SK-N-SH (cell line): ENCODE measurements around the gene ATP8B3. TPM values are rescaled to one million over a fixed set of nuclear protein-coding genes. Genes with fewer than 3 reads are reported as not detected.

Source experiments
- CTCF ChIA-PET: fragments of 300-600, 350-600 bp; formaldehyde crosslinking; extraction: SDS; loops from one replicate; lab custom pipeline; 2021; lab: Yijun Ruan, JAX
- POLR2A ChIA-PET: fragments of 350-600 bp; sonication (Branson Sonifier 250); formaldehyde crosslinking; extraction: SDS; loops from one replicate; lab custom pipeline; 2020; ENCODE audit warnings: antibody characterized with exemption, inconsistent platforms; lab: Yijun Ruan, JAX
- DNase-seq: peaks from one replicate; pipeline ENCODE4 v3.0.0; 2012
- H2AFZ ChIP-seq: fragments of 200-600 bp; sonication (generic); 2 replicates; pipeline ENCODE4 v1.8.1; 2016; ENCODE audit warnings: antibody characterized with exemption, mild to moderate bottlenecking, low read depth
- H3F3A ChIP-seq: fragments of 200-600 bp; sonication (generic); replicated peaks from 2 replicates; pipeline ENCODE3; 2016; ENCODE audit warnings: antibody characterized with exemption, mild to moderate bottlenecking; ENCODE audit not compliant: insufficient read depth
- H3K27ac ChIP-seq, 2 experiments: fragments of 200-500 bp in 1 of 2; fragments of 200-600 bp in 1 of 2; sonication (Bioruptor generic) in 1 of 2; sonication (generic), shearing (Covaris generic) in 1 of 2; 2 replicates each; pipeline versions ENCODE4 v1.5.1 to v1.6.1; 2014 to 2016; ENCODE audit warnings: low read depth in 2 of 2, inconsistent platforms in 1 of 2, low read length in 1 of 2, mild to moderate bottlenecking in 1 of 2, mixed read lengths in 1 of 2
- H3K27me3 ChIP-seq: fragments of 200-600 bp; sonication (generic), shearing (Covaris generic); 2 replicates; pipeline ENCODE4 v1.6.1; 2016; ENCODE audit warnings: mixed run types; ENCODE audit not compliant: insufficient read depth
- H3K36me3 ChIP-seq, 2 experiments: fragments of 200-500 bp in 1 of 2; fragments of 200-600 bp in 1 of 2; sonication (Bioruptor generic) in 1 of 2; sonication (generic) in 1 of 2; replicated peaks in 1 of 2; 2 replicates each; pipeline versions ENCODE3 to v1.5.1; 2014 to 2016; ENCODE audit warnings: low read length in 1 of 2, mild to moderate bottlenecking in 1 of 2; ENCODE audit not compliant: insufficient read depth in 2 of 2, control insufficient read depth in 1 of 2
- H3K4me1 ChIP-seq, 2 experiments: fragments of 200-500 bp in 1 of 2; fragments of 200-600 bp in 1 of 2; sonication (Bioruptor generic) in 1 of 2; sonication (generic), shearing (Covaris generic) in 1 of 2; 2 replicates each; pipeline versions ENCODE4 v1.5.1 to v1.6.1; 2014 to 2016; ENCODE audit warnings: low read depth in 1 of 2, low read length in 1 of 2, mixed run types in 1 of 2; ENCODE audit not compliant: insufficient read depth in 2 of 2, control insufficient read depth in 1 of 2
- H3K4me2 ChIP-seq: fragments of 200-600 bp; sonication (generic), shearing (Covaris generic); 2 replicates; pipeline ENCODE4 v1.6.1; 2017; ENCODE audit warnings: mixed run types
- H3K4me3 ChIP-seq, 2 experiments: fragments of 200-500 bp in 1 of 2; fragments of 200-600 bp in 1 of 2; sonication (Bioruptor generic) in 1 of 2; sonication (generic), shearing (Covaris generic) in 1 of 2; 2 replicates each; pipeline versions ENCODE4 v1.5.1 to v1.8.1; 2014 to 2016; ENCODE audit warnings: low read depth in 2 of 2, inconsistent platforms in 1 of 2, low read length in 1 of 2, mild to moderate bottlenecking in 1 of 2, mixed read lengths in 1 of 2, moderate library complexity in 1 of 2
- H3K79me2 ChIP-seq: fragments of 200-600 bp; sonication (generic); 2 replicates; pipeline ENCODE4 v1.8.1; 2017; ENCODE audit warnings: mild to moderate bottlenecking; ENCODE audit not compliant: insufficient read depth
- H3K9ac ChIP-seq: fragments of 200-600 bp; sonication (generic); 2 replicates; pipeline ENCODE4 v1.6.1; 2017; ENCODE audit warnings: mixed run types
- H3K9me2 ChIP-seq: fragments of 200-600 bp; sonication (generic); 2 replicates; pipeline ENCODE4 v1.6.1; 2017; ENCODE audit warnings: mixed run types
- H3K9me3 ChIP-seq: fragments of 200-600 bp; sonication (generic); 2 replicates; pipeline ENCODE4 v1.6.1; 2017; ENCODE audit warnings: mixed run types, mild to moderate bottlenecking, moderate library complexity
- H4K20me1 ChIP-seq: fragments of 200-600 bp; sonication (generic); 2 replicates; pipeline ENCODE4 v1.6.1; 2017; ENCODE audit warnings: mild to moderate bottlenecking, mixed run types; ENCODE audit not compliant: insufficient read depth
- CHD2 ChIP-seq: fragments of 150-350 bp; IDR thresholded peaks from 2 replicates; pipeline ENCODE4 v1.6.1; 2018; ENCODE audit warnings: low read length; ENCODE audit not compliant: partially characterized antibody
- EZH2phosphoT487 ChIP-seq: fragments of 200-600 bp; sonication (generic); IDR thresholded peaks from 2 replicates; pipeline ENCODE4 v1.6.1; 2017; ENCODE audit warnings: low read depth, mixed run types, mild to moderate bottlenecking, antibody characterized with exemption, moderate library complexity, borderline replicate concordance
- FOSL2 ChIP-seq: IDR thresholded peaks from 2 replicates; pipeline ENCODE4 v1.4.0; 2012; ENCODE audit warnings: low read depth, mild to moderate bottlenecking, moderate library complexity, borderline replicate concordance
- FOXJ3 ChIP-seq: sonication (generic); formaldehyde crosslinking; IDR thresholded peaks from 2 replicates; pipeline ENCODE4 v1.5.1; 2020; ENCODE audit warnings: mild to moderate bottlenecking, missing genetic modification reagents
- GATA2 ChIP-seq: sonication (generic); formaldehyde crosslinking; IDR thresholded peaks from 2 replicates; pipeline ENCODE4 v1.5.0; 2020; ENCODE audit warnings: mild to moderate bottlenecking, missing genetic modification reagents
- IRF3 ChIP-seq: fragments of 150-350 bp; IDR thresholded peaks from 2 replicates; pipeline ENCODE4 v1.6.1; 2016; ENCODE audit warnings: mild to moderate bottlenecking, low read depth, low read length
- JUND ChIP-seq: IDR thresholded peaks from 2 replicates; pipeline ENCODE4 v1.4.0; 2012
- MAX ChIP-seq: IDR thresholded peaks from 2 replicates; pipeline ENCODE4 v1.4.0; 2012; ENCODE audit warnings: low read depth
- MEF2A ChIP-seq: IDR thresholded peaks from 2 replicates; pipeline ENCODE4 v1.4.0; 2012; ENCODE audit warnings: low read depth, borderline replicate concordance
- NRF1 ChIP-seq: IDR thresholded peaks from 2 replicates; pipeline ENCODE4 v1.6.1; 2012; ENCODE audit warnings: low read depth, mild to moderate bottlenecking, low read length
- PBX3 ChIP-seq: IDR thresholded peaks from 2 replicates; pipeline ENCODE4; 2012
- POLR2AphosphoS5 ChIP-seq: IDR thresholded peaks from 2 replicates; pipeline ENCODE4 v1.6.1; 2012; ENCODE audit warnings: low read depth, low read length
- RAD21 ChIP-seq: IDR thresholded peaks from 2 replicates; pipeline ENCODE4 v1.6.1; 2012; ENCODE audit warnings: mild to moderate bottlenecking, low read length
- RCOR1 ChIP-seq: fragments of 150-350 bp; IDR thresholded peaks from 2 replicates; pipeline ENCODE4 v1.6.1; 2017; ENCODE audit warnings: antibody characterized with exemption, low read length
- REST ChIP-seq: IDR thresholded peaks from 2 replicates; pipeline ENCODE4 v1.6.1; 2012; ENCODE audit warnings: mild to moderate bottlenecking, low read depth, low read length, moderate library complexity
- RXRA ChIP-seq: IDR thresholded peaks from 2 replicates; pipeline ENCODE4 v1.4.0; 2012; ENCODE audit warnings: low read depth, mild to moderate bottlenecking, borderline replicate concordance
- TAF1 ChIP-seq: IDR thresholded peaks from 2 replicates; pipeline ENCODE4 v1.6.1; 2012; ENCODE audit warnings: low read depth, mild to moderate bottlenecking, low read length, moderate library complexity, borderline replicate concordance
- USF1 ChIP-seq: IDR thresholded peaks from 2 replicates; pipeline ENCODE4 v1.4.0; 2012; ENCODE audit warnings: low read depth, borderline replicate concordance
- YY1 ChIP-seq: IDR thresholded peaks from 2 replicates; pipeline ENCODE4 v1.4.0; 2012; ENCODE audit warnings: low read depth, mild to moderate bottlenecking
- ZBTB33 ChIP-seq: IDR thresholded peaks from 2 replicates; pipeline ENCODE4 v1.4.0; 2012; ENCODE audit warnings: low read depth, borderline replicate concordance
- WGBS: methylation state at CpG from one replicate; pipeline ENCODE4 v1.1.6; 2017; ENCODE audit warnings: low lambda C conversion rate; 5-methylcytosine and 5-hydroxymethylcytosine counted together
- polyA plus RNA-seq, 3 experiments: library from polyadenylated mRNA; depleted of rRNA; stranded (reverse); fragments of >200 nt; gene quantifications; 2 replicates each; pipeline ENCODE4 v1.2.3, GENCODE V29; 2012

ATP8B3 gene
- polyA plus RNA-seq, 1 of the 3 experiments (the other 2 are of a cell fraction), result 8.0 TPM

- POLR2A ChIA-PET, result no interaction called here
- peaks cover 77% of the 10 kb centered on the region for H3K27me3 ChIP-seq
- CTCF ChIA-PET, result interaction anchor here (1.2 to 11.8 kb wide), 7 partner anchors 10 to 104 kb away, joined by 3 to 143 read pairs (median 6); no protein-coding TSS in a partner anchor
Measured at GRCh38 chr19:1776606-1777147, 35.4 kb downstream of the ATP8B3 start.

More at GRCh38 chr19:1776606-1777147, 35.4 kb downstream of the ATP8B3 start:
- H3K4me2 ChIP-seq, result no peak overlapping the region
- no peak overlapping the region for H2AFZ ChIP-seq
- WGBS, result 6% methylated on average over 20 of the region's 23 CpGs
- no peak overlapping the region for H3K27ac ChIP-seq
- no peaks in the 10 kb centered on the region for H3K4me1 ChIP-seq
- H3K79me2 ChIP-seq, result no peaks in the 10 kb centered on the region
- H3K9me2 ChIP-seq, result no peaks in the 10 kb centered on the region
- H3K36me3 ChIP-seq, result no peaks in the 10 kb centered on the region
- DNase-seq, result no peak
- H3F3A ChIP-seq, result peaks cover 3% of the 10 kb centered on the region
- H4K20me1 ChIP-seq, result no peaks in the 10 kb centered on the region
- no peak overlapping the region for H3K4me3 ChIP-seq
- TF ChIP-seq TAF1 (no peak), ZBTB33 (no peak), RXRA (no peak), RCOR1 (no peak), JUND (no peak), CHD2 (no peak), IRF3 (no peak), MAX (no peak), PBX3 (no peak), NRF1 (no peak), REST (no peak), RAD21 (no peak), MEF2A (no peak), EZH2phosphoT487 (no peak), FOXJ3 (CRISPR knock-in tag) (no peak), YY1 (no peak), FOSL2 (no peak), USF1 (no peak), POLR2AphosphoS5 (no peak), GATA2 (CRISPR knock-in tag) (no peak)
- peaks cover 2% of the 10 kb centered on the region; the same call in 1 of the 2 replicates for H3K9me3 ChIP-seq
- no peak overlapping the region for H3K9ac ChIP-seq
